ENCODE results near the gene NCKAP1. TPM values are rescaled to one million over a fixed set of nuclear protein-coding genes. Genes with fewer than 3 reads are reported as not detected.

The NCKAP1 gene
- total RNA-seq, 1 donor from 2014 or later = 116 TPM

DNA sequence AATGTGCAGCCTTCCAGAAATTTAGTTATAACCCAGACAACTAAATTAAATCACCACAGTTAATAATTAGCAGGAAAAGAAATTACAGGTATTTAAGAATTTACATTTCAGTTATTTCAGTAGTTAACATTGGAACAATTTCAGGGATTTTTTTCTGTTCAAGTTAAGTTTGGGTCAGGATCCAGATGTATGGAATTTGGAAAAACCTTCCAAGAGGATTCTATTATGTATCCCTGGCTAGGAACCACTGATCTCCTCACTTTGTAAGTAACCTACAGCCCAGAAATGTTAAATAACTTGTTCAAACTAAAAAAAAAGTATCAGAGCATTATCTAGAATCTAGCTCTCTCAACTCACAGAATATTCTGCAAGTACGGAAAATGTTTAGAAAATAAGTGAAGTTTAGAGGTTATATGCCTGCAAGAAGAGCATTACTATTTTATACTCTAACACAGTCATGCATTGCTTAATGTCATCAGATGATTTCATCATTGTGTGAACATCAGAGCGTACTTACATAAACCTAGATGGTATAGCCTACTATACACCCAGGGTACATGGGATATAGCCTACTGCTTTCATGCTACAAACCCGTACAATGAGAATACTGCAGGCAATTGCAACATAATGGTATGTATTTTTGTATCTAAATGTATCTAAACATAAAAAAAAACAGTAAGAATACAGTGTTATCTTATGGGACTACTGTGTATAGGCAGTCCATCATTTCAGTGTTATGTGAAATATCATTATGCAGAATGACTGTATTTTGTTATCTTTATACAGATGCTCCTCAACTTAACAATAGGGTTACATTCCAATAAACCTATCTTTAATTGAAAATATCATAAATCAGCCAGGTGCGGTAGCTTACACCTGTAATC is 6.1 kb downstream of the NCKAP1 start:
- H3K4me1 Mint-ChIP-seq (ENCODE audit: low read depth, unreplicated experiment) = peaks cover 26% of the 10 kb centered on the region
- H3K36me3 Mint-ChIP-seq (ENCODE audit: unreplicated experiment) = no peaks in the 10 kb centered on the region
- no peak overlapping the region for H3K4me3 Mint-ChIP-seq (ENCODE audit: unreplicated experiment)

DNA sequence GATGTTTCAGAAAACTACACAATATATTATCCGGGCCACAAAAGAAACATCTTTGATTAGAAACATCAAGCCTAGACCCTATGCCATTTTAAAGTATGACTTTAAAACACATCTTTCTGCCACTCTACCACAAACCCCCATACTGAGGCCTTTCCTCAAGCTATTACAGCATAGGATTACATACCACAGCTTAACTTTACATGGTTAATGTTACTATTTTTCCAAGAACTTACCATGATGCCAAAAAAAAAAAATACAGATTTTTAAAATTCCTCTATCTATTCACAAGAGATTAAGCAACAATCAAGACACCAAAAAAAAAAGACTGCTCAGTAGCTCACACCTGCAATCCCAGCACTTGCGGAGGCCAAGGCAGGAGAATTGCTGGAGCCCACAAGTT is 9.0 kb downstream of the NCKAP1 start:
- Mint-ChIP-seq H3K27me3 (ENCODE audit: unreplicated experiment) (no peaks in the 10 kb centered on the region), H3K4me1 (ENCODE audit: low read depth, unreplicated experiment) (peaks cover 11% of the 10 kb centered on the region), H3K9me3 (ENCODE audit: unreplicated experiment) (no peaks in the 10 kb centered on the region), H3K4me3 (ENCODE audit: unreplicated experiment) (no peak overlapping the region), H3K36me3 (ENCODE audit: unreplicated experiment) (no peaks in the 10 kb centered on the region), H3K27ac (ENCODE audit: unreplicated experiment) (no peak overlapping the region)
- no peak for DNase-seq
- TF ChIP-seq, protein P1, sequence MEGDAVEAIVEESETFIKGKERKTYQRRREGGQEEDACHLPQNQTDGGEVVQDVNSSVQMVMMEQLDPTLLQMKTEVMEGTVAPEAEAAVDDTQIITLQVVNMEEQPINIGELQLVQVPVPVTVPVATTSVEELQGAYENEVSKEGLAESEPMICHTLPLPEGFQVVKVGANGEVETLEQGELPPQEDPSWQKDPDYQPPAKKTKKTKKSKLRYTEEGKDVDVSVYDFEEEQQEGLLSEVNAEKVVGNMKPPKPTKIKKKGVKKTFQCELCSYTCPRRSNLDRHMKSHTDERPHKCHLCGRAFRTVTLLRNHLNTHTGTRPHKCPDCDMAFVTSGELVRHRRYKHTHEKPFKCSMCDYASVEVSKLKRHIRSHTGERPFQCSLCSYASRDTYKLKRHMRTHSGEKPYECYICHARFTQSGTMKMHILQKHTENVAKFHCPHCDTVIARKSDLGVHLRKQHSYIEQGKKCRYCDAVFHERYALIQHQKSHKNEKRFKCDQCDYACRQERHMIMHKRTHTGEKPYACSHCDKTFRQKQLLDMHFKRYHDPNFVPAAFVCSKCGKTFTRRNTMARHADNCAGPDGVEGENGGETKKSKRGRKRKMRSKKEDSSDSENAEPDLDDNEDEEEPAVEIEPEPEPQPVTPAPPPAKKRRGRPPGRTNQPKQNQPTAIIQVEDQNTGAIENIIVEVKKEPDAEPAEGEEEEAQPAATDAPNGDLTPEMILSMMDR (IDR thresholded peaks at IDR 0.05; ENCODE audit: partially characterized antibody, unreplicated experiment) = no peak

More for the DNA sequence above, 6.1 kb downstream of the NCKAP1 start:
- Mint-ChIP-seq H3K27me3 (ENCODE audit: unreplicated experiment) (no peaks in the 10 kb centered on the region), H3K9me3 (ENCODE audit: unreplicated experiment) (peaks cover 6% of the 10 kb centered on the region), H3K27ac (ENCODE audit: unreplicated experiment) (no peak overlapping the region)
- DNase-seq = no peak
- TF ChIP-seq, protein P1 (IDR thresholded peaks at IDR 0.05; ENCODE audit: partially characterized antibody, unreplicated experiment) = no peak

DNA sequence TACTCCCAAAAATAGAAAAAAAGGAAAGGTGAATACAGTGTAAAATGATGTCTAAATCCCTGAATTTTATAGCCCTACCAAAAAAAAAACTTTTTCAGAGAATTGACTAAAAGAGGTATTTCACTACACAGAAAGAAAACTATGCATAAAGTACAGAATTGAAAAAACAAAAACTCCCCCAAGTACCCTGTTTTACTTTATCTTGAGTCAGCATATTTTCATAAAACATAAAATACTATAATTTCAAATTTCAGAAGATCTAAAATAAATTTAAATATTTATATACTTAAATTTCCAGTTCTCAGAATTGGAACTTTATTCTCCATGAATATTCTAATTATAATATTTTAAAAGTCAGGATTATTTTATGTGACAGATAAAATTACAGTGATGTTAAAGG is 10.1 kb downstream of the NCKAP1 start:
- H3K27ac Mint-ChIP-seq (ENCODE audit: unreplicated experiment) = no peak overlapping the region
- H3K27me3 Mint-ChIP-seq (ENCODE audit: unreplicated experiment) = no peaks in the 10 kb centered on the region
- DNase-seq = no peak
- H3K36me3 Mint-ChIP-seq (ENCODE audit: unreplicated experiment) = no peaks in the 10 kb centered on the region
- TF ChIP-seq, protein P1 (IDR thresholded peaks at IDR 0.05; ENCODE audit: partially characterized antibody, unreplicated experiment) = no peak
- peaks cover 7% of the 10 kb centered on the region for H3K4me1 Mint-ChIP-seq (ENCODE audit: low read depth, unreplicated experiment)
- H3K9me3 Mint-ChIP-seq (ENCODE audit: unreplicated experiment) = no peaks in the 10 kb centered on the region
- H3K4me3 Mint-ChIP-seq (ENCODE audit: unreplicated experiment) = no peak overlapping the region

DNA sequence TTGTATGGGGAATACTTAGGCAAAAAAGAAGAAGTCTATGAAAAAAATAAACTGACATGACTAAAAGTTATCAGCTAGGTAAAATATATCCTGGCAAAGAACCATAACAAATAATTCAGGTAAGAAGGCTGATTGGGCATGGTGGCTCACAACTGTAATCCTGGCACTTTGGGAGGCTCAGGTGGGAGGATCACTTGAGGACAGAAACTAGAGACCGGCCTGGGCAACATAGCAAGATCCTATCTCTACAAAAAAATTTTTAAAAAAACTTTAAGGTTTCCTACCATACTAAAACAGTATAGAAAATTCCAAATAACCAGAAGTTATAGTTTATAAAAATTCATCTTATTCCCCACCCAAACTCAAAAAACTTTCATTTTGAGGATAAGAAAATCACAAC is 10.8 kb downstream of the NCKAP1 start:
- no peak overlapping the region for H3K4me3 Mint-ChIP-seq (ENCODE audit: unreplicated experiment)
- H3K9me3 Mint-ChIP-seq (ENCODE audit: unreplicated experiment) = no peaks in the 10 kb centered on the region

More for the DNA sequence above, 10.8 kb downstream of the NCKAP1 start:
- no peak for DNase-seq
- Mint-ChIP-seq H3K27me3 (ENCODE audit: unreplicated experiment) (no peaks in the 10 kb centered on the region), H3K27ac (ENCODE audit: unreplicated experiment) (no peak overlapping the region), H3K4me1 (ENCODE audit: low read depth, unreplicated experiment) (peaks cover 7% of the 10 kb centered on the region), H3K36me3 (ENCODE audit: unreplicated experiment) (no peaks in the 10 kb centered on the region)
- TF ChIP-seq, protein P1 (IDR thresholded peaks at IDR 0.05; ENCODE audit: partially characterized antibody, unreplicated experiment) = no peak
